T-helper 22 cell (primary cell): ENCODE data around the gene ALDH3B1.

Experiments
- DNase-seq: peaks from one replicate; pipeline ENCODE4 v3.0.0-alpha.2; 2020; ENCODE audit warnings: low read depth

The ALDH3B1 gene

GRCh38 chr11:68071281-68072048, 61.3 kb downstream of the ALDH3B1 start:
- DNase-seq = no peak

GRCh38 chr11:68074584-68075352, 64.6 kb downstream of the ALDH3B1 start:
- no peak for DNase-seq

GRCh38 chr11:68076371-68077042, 66.4 kb downstream of the ALDH3B1 start:
- DNase-seq = no peak

- DNase-seq = no peak
These were observed 67.8 kb downstream of the ALDH3B1 start for GRCh38 chr11:68077617-68078582.
